Left lung (tissue), 10 donors: ENCODE data around the gene ZCCHC24. TPM values are rescaled to one million over a fixed set of nuclear protein-coding genes. Genes with fewer than 3 reads are reported as not detected.
A peak's percentile ranks its signal among the peaks of the same experiment; 100 is the strongest.

Experiments
- ATAC-seq: fragments of 200-7000 bp; cut with Tn5 transposase; one replicate; pipeline ENCODE4 v1.9.1; 2020; ENCODE audit warnings: moderate library complexity
- DNase-seq, 4 donors: peaks; one replicate each; pipeline ENCODE4 v3.0.0-alpha.2; 2013 to 2020
- H3K27ac ChIP-seq, 2 donors: fragments of 200-600 bp; sonication (generic) in 1 of 2; one replicate each; pipeline versions ENCODE4 v1.5.0 to v1.8.0; 2020 to 2021
- H3K27me3 ChIP-seq, 2 donors: fragments of 200-600 bp; sonication (generic) in 1 of 2; one replicate each; pipeline versions ENCODE4 v1.5.0 to v1.8.0; 2020 to 2021
- H3K36me3 ChIP-seq, 2 donors: fragments of 200-600 bp; sonication (generic) in 1 of 2; one replicate each; pipeline versions ENCODE4 v1.5.0 to v1.8.0; 2020 to 2021
- H3K4me1 ChIP-seq, 2 donors: fragments of 200-600 bp; one replicate each; pipeline ENCODE4 v1.8.0; 2021
- H3K4me3 ChIP-seq, 2 donors: fragments of 200-600 bp; sonication (generic) in 1 of 2; one replicate each; pipeline versions ENCODE4 v1.5.0 to v1.8.0; 2020 to 2021; ENCODE audit warnings: mild to moderate bottlenecking in 1 of 2
- H3K9me3 ChIP-seq, 2 donors: fragments of 200-600 bp; sonication (generic) in 1 of 2; one replicate each; pipeline versions ENCODE4 v1.5.0 to v1.8.0; 2020 to 2021
- CTCF ChIP-seq, 2 donors: fragments of 200-600 bp; sonication (generic) in 1 of 2; IDR thresholded peaks; one replicate each; pipeline versions ENCODE4 v1.5.0 to v1.8.0; 2021; ENCODE audit warnings: antibody characterized with exemption in 2 of 2
- intact Hi-C, 2 donors: fragments of 100-400 bp; cut with DNase I; formaldehyde crosslinking; loops; one replicate each; pipeline versions ENCODE4 v1.11.2 to v1.14.2; 2022
- polyA plus RNA-seq, 6 donors: library from polyadenylated mRNA; unstranded; fragments of 120-200 nt; gene quantifications; one replicate each; pipeline ENCODE4 v1.2.1, GENCODE V29; 2013; ENCODE audit not compliant: insufficient read length in 6 of 6
- total RNA-seq, 2 donors: library from RNA; stranded (reverse); fragmentation: NEBNext Ultra II Directional; extraction: Animal tissue kit (Norgen Biotek cat#: 25700); gene quantifications; one replicate each; pipeline ENCODE4 v1.2.1, GENCODE V29; 2021
- donor health status: DM: no; HTN: yes; CAD: no.
- donor health status: DM: no; HTN: no; CAD: no.

Gene ZCCHC24
- total and polyA plus RNA-seq, 8 donors: 28.9 to 48.3 (median 37.1) TPM

- Histone ChIP-seq H3K4me1 (peaks cover 0 to 10% of the 10 kb centered on the region in 2 donors), H3K27ac (peak overlapping the region; percentile 39 to 78), H3K36me3 (no peaks in the 10 kb centered on the region), H3K4me3 (no peak overlapping the region), H3K9me3 (no peaks in the 10 kb centered on the region), H3K27me3 (no peaks in the 10 kb centered on the region)
- DNase-seq (peak in 2 of 4 donors; percentile 57), ATAC-seq (peak; percentile 70)
- TF ChIP-seq CTCF (IDR thresholded peaks at IDR 0.05): peak; percentile 38 to 81
- intact Hi-C loops: no loop called here
Measured at GRCh38 chr10:79487296-79488194, 42.1 kb upstream of the ZCCHC24 start.

- Histone ChIP-seq H3K9me3 (no peaks in the 10 kb centered on the region), H3K4me1 (peaks cover 0 to 7% of the 10 kb centered on the region in 2 donors), H3K4me3 (no peak overlapping the region), H3K36me3 (no peaks in the 10 kb centered on the region), H3K27ac (peak overlapping the region in 1 of 2 donors; percentile 55), H3K27me3 (no peaks in the 10 kb centered on the region)
- ATAC-seq (no peak), DNase-seq (peak in 1 of 4 donors; percentile 10)
- intact Hi-C loops: no loop called here
- TF ChIP-seq CTCF (IDR thresholded peaks at IDR 0.05): no peak
Measured at GRCh38 chr10:79484476-79484875, 39.1 kb upstream of the ZCCHC24 start.

- DNase-seq (no peak), ATAC-seq (peak; percentile 26)
- intact Hi-C loops: no loop called here
- Histone ChIP-seq H3K9me3 (no peaks in the 10 kb centered on the region), H3K27me3 (no peaks in the 10 kb centered on the region), H3K4me1 (peaks cover 0 to 7% of the 10 kb centered on the region in 2 donors), H3K27ac (peak overlapping the region in 1 of 2 donors; percentile 11), H3K36me3 (no peaks in the 10 kb centered on the region), H3K4me3 (no peak overlapping the region)
- TF ChIP-seq CTCF (IDR thresholded peaks at IDR 0.05): no peak
Measured at GRCh38 chr10:79483948-79484347, 38.5 kb upstream of the ZCCHC24 start.

- no peaks in the 10 kb centered on the region for H3K27me3 ChIP-seq
- DNase-seq (no peak), ATAC-seq (no peak)
- no peak overlapping the region for H3K4me3 ChIP-seq
- intact Hi-C loops: no loop called here
- no peaks in the 10 kb centered on the region for H3K9me3 ChIP-seq
- TF ChIP-seq CTCF (IDR thresholded peaks at IDR 0.05): no peak
- H3K27ac ChIP-seq: peak overlapping the region; percentile 11 to 29
- no peaks in the 10 kb centered on the region for H3K36me3 ChIP-seq
- peaks cover 0 to 2% of the 10 kb centered on the region in 2 donors for H3K4me1 ChIP-seq
Measured at GRCh38 chr10:79483299-79483698, 37.9 kb upstream of the ZCCHC24 start.

- no peak overlapping the region for H3K4me3 ChIP-seq
- no peaks in the 10 kb centered on the region for H3K36me3 ChIP-seq
- intact Hi-C loops: no loop called here
- H3K4me1 ChIP-seq: no peaks in the 10 kb centered on the region
- H3K27ac ChIP-seq: no peak overlapping the region
- no peaks in the 10 kb centered on the region for H3K9me3 ChIP-seq
- TF ChIP-seq CTCF (IDR thresholded peaks at IDR 0.05): no peak
- no peak for DNase-seq
- no peaks in the 10 kb centered on the region for H3K27me3 ChIP-seq
- ATAC-seq: no peak
Measured at GRCh38 chr10:79482741-79483140, 37.3 kb upstream of the ZCCHC24 start.
